Stimulated activated CD8-positive, alpha-beta memory T cell treated with anti-CD3 and anti-CD28 coated beads, Interleukin-4, amount 100 ng/mL, for 48 hours (primary cell): ENCODE data around the gene SNAP47.
A peak's percentile ranks its signal among the peaks of the same experiment; 100 is the strongest.

Source experiments
- DNase-seq: peaks from one replicate; pipeline ENCODE4 v3.0.0-alpha.2; 2020

The SNAP47 gene

DNA sequence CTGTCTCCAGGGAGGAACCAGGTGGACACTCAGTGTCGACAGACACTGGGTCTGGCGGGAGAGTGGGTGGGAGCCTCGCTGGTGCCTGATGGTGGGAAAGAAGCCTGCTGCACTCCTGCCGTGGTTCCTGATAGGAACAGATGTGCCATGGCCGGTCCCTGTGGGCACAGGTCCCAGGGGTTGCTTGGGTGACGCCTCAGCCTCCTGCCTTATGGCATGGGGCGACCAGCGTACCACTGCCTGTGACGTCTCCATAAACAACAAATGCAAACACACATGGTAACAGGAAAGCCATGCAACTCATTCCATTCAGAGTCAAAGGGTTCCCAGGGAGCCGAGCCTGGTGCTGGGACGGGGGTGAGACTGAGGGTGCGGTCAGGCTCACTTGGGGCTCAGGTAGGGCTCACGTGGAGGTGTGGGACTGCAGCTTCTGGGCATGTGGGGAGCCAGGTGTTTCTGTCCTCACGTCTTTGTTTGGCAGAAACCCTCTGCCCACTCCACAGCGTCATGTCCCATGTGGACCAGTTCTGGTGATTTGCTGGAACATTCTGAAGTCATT, 34.8 kb downstream of the SNAP47 start:
- DNase-seq = no peak

DNA sequence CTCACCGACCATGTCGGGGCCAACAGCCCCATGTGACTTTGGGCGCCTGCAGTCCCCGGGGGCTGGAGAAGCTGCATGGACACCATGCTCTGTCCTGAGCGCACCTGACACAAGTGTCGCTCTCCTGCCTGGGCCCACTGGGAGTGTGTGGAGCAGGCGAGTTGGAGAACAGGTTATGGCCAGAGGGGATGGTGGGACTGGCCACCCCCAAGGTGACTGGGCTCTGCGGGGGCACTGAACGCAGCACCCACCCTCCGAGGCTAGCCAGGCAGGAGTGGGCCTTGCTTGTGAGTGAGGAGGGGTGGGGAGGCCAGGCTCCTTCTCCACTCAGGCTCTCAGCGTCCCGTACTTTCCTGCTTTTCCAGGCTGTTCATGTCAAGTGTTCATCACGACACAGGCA, 35.6 kb downstream of the SNAP47 start:
- DNase-seq = no peak

DNA sequence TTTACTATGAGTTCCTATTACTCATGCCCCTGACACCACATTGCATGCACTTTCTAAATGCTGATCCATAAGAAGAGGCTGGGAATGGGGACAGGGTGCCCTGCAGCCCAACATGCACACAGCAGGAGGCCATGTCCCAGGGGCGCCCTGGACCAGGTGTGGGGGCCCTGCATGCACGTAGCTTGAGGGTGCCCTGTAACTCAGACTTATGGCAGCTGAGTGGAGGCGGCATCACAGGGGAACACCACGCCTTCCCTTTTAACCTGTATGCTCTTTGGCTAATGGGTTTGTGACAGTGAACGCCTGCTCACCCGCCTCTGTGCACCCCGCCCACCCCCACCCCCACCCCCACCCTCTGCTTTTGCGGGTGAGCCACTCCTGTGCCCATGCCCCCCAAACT, 36.1 kb downstream of the SNAP47 start:
- DNase-seq = no peak

DNA sequence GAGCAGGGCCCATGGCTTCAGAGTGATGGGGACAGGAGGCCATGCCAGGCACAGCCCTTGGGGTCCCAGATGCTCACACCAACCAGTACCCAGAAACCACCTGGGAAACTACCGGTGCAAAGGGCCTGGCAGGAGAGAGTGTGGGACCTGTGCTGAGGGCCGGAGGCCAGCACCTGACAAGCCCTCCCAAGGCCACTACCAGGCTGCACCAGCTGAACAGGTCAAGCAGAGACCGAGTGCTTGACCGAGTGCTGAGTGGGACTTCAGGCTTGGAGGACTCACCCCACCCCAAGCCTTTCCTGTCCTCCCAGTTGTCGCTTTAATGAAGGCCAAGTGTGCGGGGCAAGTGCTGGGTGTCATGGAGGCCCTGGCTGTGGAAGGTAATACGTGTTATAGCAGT, 36.5 kb downstream of the SNAP47 start:
- DNase-seq = no peak

DNA sequence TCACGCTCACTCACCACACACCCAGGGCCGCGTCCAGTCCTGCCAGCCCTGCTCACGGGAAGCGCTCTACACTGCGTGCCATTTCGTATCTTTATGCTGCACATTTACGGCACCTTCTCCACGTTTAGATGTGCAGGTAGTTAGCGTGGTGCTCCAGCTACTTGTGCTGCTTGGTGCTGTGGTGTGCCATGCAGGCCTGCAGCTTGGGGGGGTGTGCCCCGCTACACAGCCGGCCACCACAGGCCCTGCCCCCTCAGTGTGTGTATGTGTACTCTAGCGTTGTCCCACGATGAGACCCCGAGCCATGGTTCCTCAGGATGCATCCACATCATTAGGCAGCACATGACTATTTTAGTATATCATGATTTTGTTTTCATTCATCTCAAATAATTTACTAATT, 38.3 kb downstream of the SNAP47 start:
- no peak for DNase-seq

DNA sequence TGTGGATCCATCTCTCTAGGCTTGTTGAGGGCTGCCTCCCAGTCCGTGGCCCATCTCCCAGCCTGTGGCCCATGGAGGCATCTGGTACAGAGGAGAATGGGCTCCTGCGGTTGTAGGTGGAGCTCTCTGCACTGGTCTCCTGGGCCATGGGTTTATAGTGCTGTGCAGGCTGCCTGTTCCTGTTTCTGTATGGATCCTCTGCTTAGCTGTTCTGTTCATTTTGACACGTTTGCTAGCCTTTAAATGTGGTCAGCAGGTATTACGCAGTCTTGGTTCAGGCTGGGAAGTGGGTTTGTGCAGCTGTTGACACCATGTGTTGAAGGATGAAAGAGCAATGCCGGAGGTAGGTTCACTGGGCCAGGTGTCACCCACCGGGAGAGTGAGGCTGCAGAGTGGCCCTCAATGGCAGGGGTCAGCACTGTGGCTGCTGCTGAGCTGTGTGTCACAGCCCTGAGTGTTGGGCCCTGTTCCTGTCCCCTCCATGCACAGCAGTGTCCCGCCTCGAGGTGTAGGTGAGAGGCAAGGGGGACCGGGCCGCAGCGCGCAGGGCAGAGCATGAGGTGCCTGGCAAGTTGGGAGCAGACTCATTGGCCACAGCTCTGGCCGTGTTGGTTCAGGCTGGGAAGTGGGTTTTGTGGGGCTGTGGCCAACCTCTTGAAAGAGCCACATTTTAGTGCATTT, 39.0 kb downstream of the SNAP47 start:
- DNase-seq = no peak

DNA sequence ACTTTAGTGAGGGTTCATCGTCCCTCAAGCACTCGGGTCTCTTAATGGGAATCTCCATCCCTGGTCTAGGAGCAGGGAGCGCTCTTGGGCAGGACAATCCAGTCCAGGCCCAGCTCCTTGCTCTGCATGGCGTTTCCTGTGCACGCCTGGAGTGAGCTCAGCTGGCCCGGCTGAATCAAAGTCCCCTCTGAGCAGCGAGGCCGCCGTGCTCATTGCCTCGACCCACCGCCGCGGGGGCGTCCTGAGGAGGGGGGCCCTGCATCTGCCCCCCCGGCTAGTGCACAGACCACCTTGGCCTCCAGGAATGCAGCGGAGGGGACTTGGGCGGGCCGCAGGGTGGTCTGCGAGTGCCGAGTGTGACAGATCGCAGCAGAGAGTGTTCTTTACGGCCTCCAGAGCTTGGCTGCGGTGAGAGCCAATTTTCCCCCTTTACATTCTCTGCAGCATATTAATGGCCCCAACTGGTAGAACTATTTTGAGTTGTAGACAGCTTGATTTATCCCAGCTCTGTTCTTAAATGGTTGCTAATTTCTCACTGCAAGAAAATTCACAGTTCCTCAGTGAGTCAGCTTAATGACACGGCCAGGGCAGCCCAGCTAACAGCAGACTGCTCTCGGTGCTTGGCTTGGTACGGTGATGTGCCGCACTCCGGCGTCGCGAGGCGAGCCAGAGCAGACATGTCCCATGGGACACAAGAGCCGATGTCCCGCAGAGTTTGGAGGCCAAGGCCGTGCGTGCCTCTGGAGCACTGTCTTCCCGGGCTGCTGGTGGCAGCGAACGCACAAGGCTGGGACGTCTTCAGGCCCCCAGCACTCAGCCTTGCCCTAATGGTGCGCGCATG, 39.8 kb downstream of the SNAP47 start:
- no peak for DNase-seq

DNA sequence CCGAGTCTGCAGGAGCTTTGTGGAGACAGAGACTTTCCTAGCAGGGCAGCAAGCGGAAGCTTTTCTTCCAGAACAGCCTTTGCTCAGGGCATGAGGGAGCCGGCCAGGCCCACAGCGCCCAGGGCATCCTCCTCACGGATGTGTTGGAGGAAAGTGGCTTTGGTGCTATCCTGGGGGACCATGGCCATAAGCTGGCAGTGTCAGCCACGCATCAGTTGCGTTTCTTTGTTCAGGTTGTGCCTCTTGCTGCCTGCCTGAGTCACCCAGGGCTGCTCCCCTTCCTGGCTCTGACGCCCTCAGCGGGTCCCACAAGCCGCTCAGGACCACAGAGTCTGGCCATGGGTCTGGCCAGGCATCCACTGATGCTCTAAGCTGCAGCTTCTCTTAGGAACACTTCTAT, 40.6 kb downstream of the SNAP47 start:
- no peak for DNase-seq

DNA sequence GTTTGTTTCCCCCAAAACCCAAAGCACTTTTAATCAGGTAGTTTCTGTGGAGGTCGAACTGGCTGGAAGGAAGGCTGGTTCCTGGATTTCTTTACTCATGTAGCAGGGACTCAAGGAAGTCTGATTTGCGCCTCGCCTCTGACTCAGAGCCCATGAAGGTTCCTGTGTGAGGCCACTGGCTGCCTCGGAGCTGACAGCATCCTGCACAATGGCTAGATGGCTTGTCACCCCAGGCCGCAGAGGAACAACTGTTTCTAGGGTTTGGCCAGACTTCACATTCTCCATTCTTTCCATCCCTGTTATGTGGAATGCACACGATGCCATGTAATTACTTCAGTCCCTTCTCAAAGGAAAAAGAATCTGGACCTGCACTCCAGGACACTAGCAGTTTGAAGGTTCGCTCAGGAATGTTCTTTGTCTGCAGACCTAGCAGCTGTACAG, 41.1 kb downstream of the SNAP47 start:
- DNase-seq = no peak

DNA sequence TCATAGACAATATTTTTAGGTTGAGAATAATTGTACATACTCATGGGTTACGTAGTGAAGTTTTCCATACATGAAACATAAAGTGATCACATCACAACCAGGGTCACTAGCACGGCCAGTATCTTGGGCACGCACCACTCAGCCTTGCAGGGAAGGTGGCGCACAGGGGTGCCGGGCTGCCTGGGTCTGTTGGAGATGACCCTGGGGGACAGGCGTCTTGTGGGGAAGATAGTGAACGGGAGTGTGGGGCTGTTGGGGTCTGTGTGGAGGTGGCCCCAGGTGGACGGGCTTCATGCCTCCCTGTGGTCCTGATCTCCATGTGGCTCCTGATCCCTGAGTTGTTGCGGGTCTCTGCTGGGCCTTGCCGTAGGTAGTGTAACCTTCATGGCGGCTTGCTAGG, 41.9 kb downstream of the SNAP47 start:
- no peak for DNase-seq

DNA sequence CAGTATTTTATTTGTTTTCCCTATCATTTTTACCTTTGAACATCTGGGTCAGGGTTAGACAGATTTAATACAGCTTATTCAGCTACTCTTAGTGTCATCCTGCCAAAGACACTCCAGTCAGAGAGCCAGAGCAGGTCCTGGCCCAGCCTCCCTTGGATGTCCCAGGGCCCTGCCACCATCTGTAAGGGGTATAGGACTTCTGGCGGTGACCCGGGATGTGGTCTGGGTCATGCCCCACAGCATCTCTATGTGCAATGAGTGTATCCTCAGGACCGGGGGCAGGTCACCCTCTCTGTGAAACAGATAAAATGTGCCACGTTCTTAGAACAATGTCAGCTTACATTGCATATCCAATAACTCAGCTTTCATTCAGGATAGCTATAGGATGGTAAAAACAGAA, 42.4 kb downstream of the SNAP47 start:
- no peak for DNase-seq

DNA sequence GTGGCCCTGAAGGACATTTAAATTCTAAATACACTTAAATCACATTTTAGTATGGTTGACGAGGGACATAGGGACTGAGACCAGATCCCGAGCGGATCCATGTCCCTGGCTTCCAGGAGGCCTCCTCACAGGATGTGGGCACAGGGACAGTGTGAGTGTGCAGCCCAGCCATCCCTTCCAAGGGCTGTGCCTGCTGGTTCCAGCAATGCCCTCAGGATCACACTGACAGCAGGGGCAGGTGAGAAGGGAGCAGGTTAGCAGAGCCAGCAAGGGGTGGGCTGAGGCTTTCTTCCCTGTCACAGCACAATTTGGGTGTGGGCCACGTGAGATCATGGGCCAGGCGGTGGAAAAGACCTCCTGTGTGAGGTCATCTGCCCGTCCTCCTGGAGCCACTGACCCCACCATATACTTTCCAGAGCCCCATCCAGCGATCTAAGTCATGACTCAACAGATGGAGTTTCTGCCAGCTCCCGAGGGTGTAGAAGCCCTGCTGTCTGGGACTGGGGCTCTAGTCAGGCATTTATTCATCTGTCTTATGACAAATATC, 43.2 kb downstream of the SNAP47 start:
- no peak for DNase-seq

DNA sequence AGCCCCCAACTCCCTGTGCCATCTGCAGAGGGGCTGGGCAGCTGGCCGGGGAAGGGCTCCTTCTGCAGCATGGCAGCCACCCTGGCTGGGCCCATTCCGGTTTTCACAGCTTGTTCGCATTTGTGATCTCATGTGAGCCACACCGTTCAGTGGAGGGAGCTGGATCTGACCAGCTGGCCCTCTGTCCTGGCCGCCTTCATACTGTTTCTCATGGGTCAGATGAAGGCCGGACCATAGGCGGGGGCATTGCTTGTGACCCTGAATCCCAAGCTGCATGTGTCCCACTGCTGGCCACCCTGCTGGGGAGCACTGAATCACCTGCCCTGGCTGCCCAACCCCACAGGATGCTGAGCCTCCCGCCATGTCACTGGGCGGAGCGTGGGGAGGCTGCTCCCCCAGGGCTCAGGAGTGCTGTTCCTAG, 43.8 kb downstream of the SNAP47 start:
- DNase-seq = no peak

DNA sequence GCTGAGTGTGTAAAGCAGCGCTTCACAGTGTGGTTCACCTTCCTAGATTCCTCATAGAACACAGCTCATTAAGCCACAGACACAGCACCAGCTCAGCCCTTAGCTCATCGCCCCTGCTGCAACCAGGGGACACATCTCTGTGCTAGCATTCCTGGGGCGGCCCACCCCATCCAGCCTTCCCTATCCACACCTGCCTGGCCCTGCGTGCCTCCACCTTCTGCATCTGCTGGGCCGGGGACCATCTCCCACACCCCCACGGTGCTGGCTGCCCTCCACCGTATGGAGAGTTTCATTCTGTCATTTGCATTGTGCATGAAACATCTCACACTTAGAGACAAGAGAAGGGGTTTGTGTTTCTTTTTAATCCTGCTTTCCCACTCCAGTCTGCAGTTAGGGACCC, 44.5 kb downstream of the SNAP47 start:
- DNase-seq = peak; percentile 1

DNA sequence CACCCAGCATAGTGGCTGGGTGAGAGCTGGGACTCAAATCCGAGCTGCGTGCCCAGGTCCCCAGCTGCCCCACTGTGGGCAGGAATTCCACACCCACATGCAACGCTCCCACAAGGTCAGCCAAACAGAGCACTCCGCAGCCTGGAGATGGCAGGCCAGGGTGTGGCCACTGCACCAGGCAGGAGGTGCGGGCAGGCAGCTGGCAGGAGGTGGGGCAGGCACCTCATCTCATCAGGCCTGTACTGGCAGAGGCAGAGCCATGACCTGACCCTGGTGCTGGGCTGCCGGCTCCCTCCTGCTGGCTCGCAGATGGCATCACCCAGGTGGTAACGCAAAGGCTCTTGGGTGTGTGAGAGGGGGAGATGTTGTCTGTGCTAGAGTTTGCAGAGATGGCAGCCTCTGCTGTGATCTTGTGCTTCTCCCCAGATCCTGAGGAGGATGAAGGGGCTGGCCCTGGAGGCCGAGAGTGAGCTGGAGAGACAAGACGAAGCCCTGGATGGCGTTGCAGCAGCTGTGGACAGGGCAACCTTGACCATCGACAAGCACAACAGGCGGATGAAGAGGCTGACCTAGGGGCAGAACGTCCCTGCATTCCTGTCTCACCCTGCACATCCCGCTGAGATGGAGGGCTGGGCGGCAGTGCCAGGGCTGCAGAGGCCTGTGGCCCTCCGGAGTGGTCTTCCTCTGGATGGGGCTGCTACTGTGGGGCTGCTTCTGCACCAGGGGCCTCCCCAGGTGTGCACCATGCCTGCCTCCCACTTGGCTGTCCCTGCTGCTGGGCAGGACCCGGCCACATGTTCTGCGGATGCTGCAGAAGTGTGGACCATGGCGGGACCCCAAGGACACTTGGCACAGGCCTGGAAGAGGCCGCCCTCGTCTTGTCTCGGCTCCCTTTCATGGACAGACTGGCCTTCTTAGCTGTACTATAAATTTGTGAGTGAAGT, 45.1 kb downstream of the SNAP47 start:
- peak; percentile 7 for DNase-seq

DNA sequence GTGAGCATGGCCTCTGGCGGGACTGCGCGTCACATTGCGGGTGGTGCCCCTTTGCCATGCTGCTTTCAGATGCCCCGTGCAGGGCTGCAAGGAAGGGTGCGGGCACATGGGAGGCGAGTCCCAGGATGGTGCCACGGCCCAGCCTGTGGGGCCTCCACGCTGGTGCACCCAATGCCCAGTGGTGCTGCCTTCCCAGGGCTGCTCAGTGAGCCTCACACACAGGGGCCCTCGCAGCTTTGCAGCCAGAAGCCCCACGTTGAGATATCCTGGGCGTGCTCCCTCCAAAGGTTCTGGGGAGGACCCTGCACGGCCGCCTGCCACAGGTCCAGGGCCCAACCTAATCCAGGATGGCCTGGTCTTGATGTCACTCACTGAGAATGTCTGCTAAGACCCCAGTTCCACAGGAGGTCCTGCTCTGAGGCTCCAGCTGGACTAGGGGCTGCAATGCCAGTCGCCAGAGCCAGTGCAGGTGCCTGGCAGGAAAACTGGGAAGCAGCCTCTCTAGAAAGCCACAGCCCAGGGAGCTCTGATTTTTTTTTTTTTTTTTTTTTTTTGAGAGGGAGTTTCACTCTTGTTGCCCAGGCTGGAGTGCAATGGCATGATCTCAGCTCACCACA, 46.2 kb downstream of the SNAP47 start:
- peak; percentile 13 for DNase-seq

DNA sequence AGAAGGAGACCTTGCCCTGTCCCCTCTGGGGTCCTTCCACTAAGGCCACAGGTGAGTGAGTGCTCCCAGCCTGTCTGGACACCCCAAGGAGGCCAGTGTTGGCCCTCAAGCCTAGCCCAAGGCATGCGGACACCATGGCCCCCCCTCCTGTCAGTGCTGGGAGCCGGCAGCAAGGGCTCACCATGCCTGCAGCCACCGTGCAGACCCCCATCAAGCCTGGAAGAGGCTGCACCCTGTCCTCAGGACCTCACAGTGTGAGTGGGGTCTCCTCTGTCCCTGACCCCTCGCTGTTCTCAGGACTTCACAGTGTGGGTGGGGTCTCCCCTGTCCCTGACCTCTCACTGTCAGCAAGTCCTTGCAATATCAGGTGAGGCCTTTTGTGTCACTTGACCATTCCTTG, 47.0 kb downstream of the SNAP47 start:
- peak; percentile 15 for DNase-seq

DNA sequence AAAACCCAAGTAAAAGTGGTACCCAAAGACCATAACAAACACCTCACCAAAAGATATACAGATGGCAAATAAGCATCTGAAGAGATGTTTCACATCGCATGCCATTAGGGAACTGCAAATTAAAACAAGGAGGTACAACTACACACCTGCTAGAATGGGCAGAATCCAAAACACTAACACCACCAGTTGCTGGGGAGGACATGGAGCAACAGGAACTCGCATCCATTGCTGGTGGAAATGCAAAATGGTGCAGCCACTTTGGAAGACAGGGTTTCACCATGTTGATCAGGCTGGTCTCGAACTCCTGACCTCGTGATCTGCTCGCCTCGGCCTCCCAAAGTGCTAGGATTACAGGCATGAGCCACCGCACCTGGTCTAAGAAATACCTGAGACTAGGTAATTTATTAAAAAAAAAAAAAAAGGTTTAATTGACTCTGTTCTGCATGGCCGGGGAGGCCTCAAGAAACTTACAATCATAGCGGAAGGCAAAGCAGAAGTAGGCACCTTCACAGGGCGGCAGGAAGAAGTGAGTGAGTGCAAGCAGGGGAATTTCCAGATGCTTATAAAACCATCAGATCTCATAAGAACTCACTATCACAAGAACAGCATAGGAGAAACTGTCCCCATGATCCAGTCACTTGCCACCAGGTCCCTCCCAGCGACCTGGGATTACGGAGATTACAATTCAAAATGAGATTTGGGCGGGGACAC, 50.0 kb downstream of the SNAP47 start:
- DNase-seq = peak; percentile 19

DNA sequence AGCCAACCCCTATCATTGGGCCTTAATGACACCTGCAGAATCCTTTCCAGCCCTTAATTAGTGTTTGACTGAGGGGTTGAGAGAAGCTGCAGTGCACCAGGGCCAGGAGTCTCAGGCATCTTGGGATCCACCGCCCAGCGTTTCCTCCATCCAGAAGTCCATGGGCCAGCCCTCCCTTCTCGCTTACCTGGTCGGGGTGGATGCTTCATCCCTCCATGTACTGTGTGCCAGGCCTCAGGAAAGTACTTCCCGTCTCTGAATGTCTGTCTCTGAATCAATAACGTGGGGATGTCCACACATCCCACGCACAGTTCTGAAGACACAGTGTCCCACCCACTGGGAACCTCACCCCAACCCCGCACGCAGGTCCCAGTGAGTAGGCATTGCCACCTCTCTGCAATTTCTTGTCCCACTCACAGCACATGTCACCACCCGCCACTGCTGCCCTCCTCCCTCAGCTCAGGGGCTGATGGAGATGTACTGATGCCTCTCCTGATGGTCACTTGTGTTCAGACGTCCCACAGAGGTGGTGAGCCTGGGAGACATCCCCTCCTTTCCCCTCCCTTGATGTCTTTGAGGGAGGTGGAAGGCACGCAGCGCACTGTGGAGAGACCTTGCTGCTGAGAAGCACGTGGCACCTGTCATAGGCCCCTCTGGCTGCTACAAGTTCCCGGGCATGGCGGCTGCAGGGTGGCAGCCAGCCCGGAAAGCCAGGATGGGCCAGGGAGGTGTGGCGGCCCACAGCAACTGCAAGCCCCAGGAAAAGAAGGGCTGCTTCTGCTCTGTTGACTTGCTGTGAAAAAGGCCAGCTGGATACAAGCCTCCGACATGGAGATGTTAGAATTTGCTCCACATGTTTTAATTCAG, 50.8 kb downstream of the SNAP47 start:
- DNase-seq = peak; percentile 23
